WTC11 (cell line): ENCODE results near the gene PDZD2. TPM values are rescaled to one million over a fixed set of nuclear protein-coding genes. Genes with fewer than 3 reads are reported as not detected.

Experiments used
- ATAC-seq: fragments of 200-7000 bp; cut with Tn5 transposase; 2 replicates; pipeline ENCODE4 v1.10.0; 2021; ENCODE audit warnings: mild to moderate bottlenecking, moderate library complexity
- CTCF ChIA-PET: fragments of 300-600 bp; sonication (Branson Sonifier 250); formaldehyde crosslinking; loops from one replicate; lab custom pipeline; 2021; ENCODE audit warnings: antibody characterized with exemption; lab: Charles Lee
- POLR2A ChIA-PET: fragments of 350-600 bp; sonication (Branson Sonifier 250); formaldehyde crosslinking; loops from one replicate; lab custom pipeline; 2021; ENCODE audit warnings: antibody characterized with exemption; lab: Charles Lee
- DNase-seq: peaks from one replicate; pipeline ENCODE4 v3.0.0; 2021; ENCODE audit warnings: low spot score
- H3K27ac Mint-ChIP-seq: 2 replicates; pipeline ENCODE4 v1.8.0; 2021; ENCODE audit warnings: mixed read lengths
- H3K27me3 Mint-ChIP-seq: 2 replicates; pipeline ENCODE4 v1.8.0; 2021; ENCODE audit warnings: low read depth, mild to moderate bottlenecking, moderate library complexity, mixed read lengths
- H3K36me3 Mint-ChIP-seq: 2 replicates; pipeline ENCODE4 v1.8.0; 2021; ENCODE audit warnings: mixed read lengths
- H3K4me1 Mint-ChIP-seq: 2 replicates; pipeline ENCODE4 v1.8.0; 2022; ENCODE audit warnings: mixed read lengths
- H3K4me3 Mint-ChIP-seq: 2 replicates; pipeline ENCODE4 v1.8.0; 2021; ENCODE audit warnings: mild to moderate bottlenecking, moderate library complexity, mixed read lengths
- H3K9me3 Mint-ChIP-seq: 2 replicates; pipeline ENCODE4 v1.8.0; 2021; ENCODE audit warnings: mixed read lengths
- CREB1 ChIP-seq: sonication (generic); formaldehyde crosslinking; IDR thresholded peaks from 2 replicates; pipeline ENCODE4 v1.8.0; 2023; ENCODE audit warnings: mild to moderate bottlenecking, missing genetic modification reagents
- FOXJ3 ChIP-seq: sonication (generic); formaldehyde crosslinking; IDR thresholded peaks from 2 replicates; pipeline ENCODE4 v1.9.0; 2021; ENCODE audit warnings: missing genetic modification reagents, mild to moderate bottlenecking, borderline replicate concordance
- HMGA2 ChIP-seq: fragments of 250-450 bp; sonication (Bioruptor Pico); IDR thresholded peaks from 2 replicates; pipeline ENCODE4 v1.4.0; 2021; ENCODE audit warnings: mild to moderate bottlenecking, moderate library complexity
- JUN ChIP-seq: sonication (generic); formaldehyde crosslinking; IDR thresholded peaks from 2 replicates; pipeline ENCODE4 v1.8.0; 2023; ENCODE audit warnings: mild to moderate bottlenecking, missing genetic modification reagents
- NFE2L1 ChIP-seq: sonication (generic); formaldehyde crosslinking; IDR thresholded peaks from 2 replicates; pipeline ENCODE4 v1.8.1; 2023; ENCODE audit warnings: missing genetic modification reagents
- NR2C2 ChIP-seq: sonication (generic); formaldehyde crosslinking; IDR thresholded peaks from 2 replicates; pipeline ENCODE4 v1.8.0; 2022; ENCODE audit warnings: mild to moderate bottlenecking, missing genetic modification reagents
- NR3C1 ChIP-seq: sonication (generic); formaldehyde crosslinking; conservative IDR thresholded peaks from 2 replicates; pipeline ENCODE4 v1.8.1; 2023; ENCODE audit warnings: low read depth, mild to moderate bottlenecking, missing genetic modification reagents
- TCF7 ChIP-seq: sonication (generic); formaldehyde crosslinking; IDR thresholded peaks from 2 replicates; pipeline ENCODE4 v1.8.0; 2022; ENCODE audit warnings: mild to moderate bottlenecking, low read depth, missing genetic modification reagents, moderate library complexity
- ZBTB21 ChIP-seq: sonication (generic); formaldehyde crosslinking; IDR thresholded peaks from 2 replicates; pipeline ENCODE4 v1.8.1; 2023; ENCODE audit warnings: mild to moderate bottlenecking, missing genetic modification reagents, borderline replicate concordance
- ZNF121 ChIP-seq: sonication (generic); formaldehyde crosslinking; IDR thresholded peaks from 2 replicates; pipeline ENCODE4 v1.8.0; 2023; ENCODE audit warnings: missing genetic modification reagents
- ZNF138 ChIP-seq: sonication (generic); formaldehyde crosslinking; conservative IDR thresholded peaks from 2 replicates; pipeline ENCODE4 v1.8.1; 2022; ENCODE audit warnings: mild to moderate bottlenecking, moderate library complexity, missing genetic modification reagents
- ZNF416 ChIP-seq: fragments of 250-450 bp; sonication (Bioruptor Pico); IDR thresholded peaks from 2 replicates; pipeline ENCODE4 v1.9.0; 2021; ENCODE audit warnings: mild to moderate bottlenecking, inconsistent platforms
- total RNA-seq: library from RNA; stranded (reverse); gene quantifications from 3 replicates; pipeline ENCODE4 v1.2.3, GENCODE V29; 2021
- TF ChIP-seq, protein P1 (sequence below): sonication (generic); formaldehyde crosslinking; IDR thresholded peaks from 2 replicates; pipeline ENCODE4 v1.8.0; 2023; ENCODE audit warnings: missing genetic modification reagents, mild to moderate bottlenecking, borderline replicate concordance
- TF ChIP-seq, protein P2 (sequence below): sonication (generic); formaldehyde crosslinking; IDR thresholded peaks from 2 replicates; pipeline ENCODE4 v1.8.0; 2023; ENCODE audit warnings: missing genetic modification reagents
- TF ChIP-seq, protein P3 (sequence below): sonication (generic); formaldehyde crosslinking; IDR thresholded peaks from 2 replicates; pipeline ENCODE4 v1.8.0; 2022; ENCODE audit warnings: mild to moderate bottlenecking, missing genetic modification reagents
- TF ChIP-seq, protein P4 (sequence below): sonication (generic); formaldehyde crosslinking; IDR thresholded peaks from 2 replicates; pipeline ENCODE4 v1.8.0; 2022; ENCODE audit warnings: mild to moderate bottlenecking, missing genetic modification reagents
- TF ChIP-seq, protein P5 (sequence below): sonication (generic); formaldehyde crosslinking; IDR thresholded peaks from 2 replicates; pipeline ENCODE4 v1.8.1; 2023; ENCODE audit warnings: mild to moderate bottlenecking, missing genetic modification reagents
- TF ChIP-seq, protein P6 (sequence below): fragments of 250-450 bp; sonication (Bioruptor Pico); IDR thresholded peaks from 2 replicates; pipeline ENCODE4 v1.9.0; 2021; ENCODE audit warnings: mild to moderate bottlenecking
- TF ChIP-seq, protein P7 (sequence below): sonication (generic); formaldehyde crosslinking; IDR thresholded peaks from 2 replicates; pipeline ENCODE4 v1.8.1; 2022; ENCODE audit warnings: mild to moderate bottlenecking, moderate library complexity, missing genetic modification reagents
- TF ChIP-seq, protein P8 (sequence below): sonication (generic); formaldehyde crosslinking; IDR thresholded peaks from 2 replicates; pipeline ENCODE4 v1.8.1; 2023; ENCODE audit warnings: mild to moderate bottlenecking, missing genetic modification reagents
- TF ChIP-seq, protein P9 (sequence below): sonication (generic); formaldehyde crosslinking; IDR thresholded peaks from 2 replicates; pipeline ENCODE4 v1.8.0; 2023; ENCODE audit warnings: mild to moderate bottlenecking, missing genetic modification reagents
- TF ChIP-seq, protein P10 (sequence below): sonication (generic); formaldehyde crosslinking; conservative IDR thresholded peaks from 2 replicates; pipeline ENCODE4 v1.8.1; 2022; ENCODE audit warnings: mild to moderate bottlenecking, missing genetic modification reagents

PDZD2 gene
- total RNA-seq, 1 experiment from 2014 or later: 11.4 TPM

DNA sequence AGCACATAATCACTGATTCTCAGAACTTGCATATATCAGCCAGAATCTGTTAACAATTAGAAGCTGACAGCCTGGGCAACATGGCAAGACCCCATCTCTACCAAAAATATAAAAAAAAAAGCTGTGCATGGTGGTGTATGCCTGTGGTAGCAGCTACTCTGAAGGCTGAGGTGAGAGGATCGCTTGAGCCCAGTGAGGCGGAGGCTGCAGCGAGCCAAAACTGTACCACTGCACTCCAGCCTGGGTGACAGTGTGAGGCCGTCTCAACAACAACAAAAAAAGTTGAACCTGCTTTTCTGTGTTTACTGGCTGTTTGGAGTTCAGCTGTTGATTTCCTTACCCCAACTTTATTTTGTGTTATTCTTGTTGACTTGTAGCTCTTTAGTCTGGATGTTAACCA lies 468.4 kb downstream of the PDZD2 start (continued):
- TF ChIP-seq, protein P1, sequence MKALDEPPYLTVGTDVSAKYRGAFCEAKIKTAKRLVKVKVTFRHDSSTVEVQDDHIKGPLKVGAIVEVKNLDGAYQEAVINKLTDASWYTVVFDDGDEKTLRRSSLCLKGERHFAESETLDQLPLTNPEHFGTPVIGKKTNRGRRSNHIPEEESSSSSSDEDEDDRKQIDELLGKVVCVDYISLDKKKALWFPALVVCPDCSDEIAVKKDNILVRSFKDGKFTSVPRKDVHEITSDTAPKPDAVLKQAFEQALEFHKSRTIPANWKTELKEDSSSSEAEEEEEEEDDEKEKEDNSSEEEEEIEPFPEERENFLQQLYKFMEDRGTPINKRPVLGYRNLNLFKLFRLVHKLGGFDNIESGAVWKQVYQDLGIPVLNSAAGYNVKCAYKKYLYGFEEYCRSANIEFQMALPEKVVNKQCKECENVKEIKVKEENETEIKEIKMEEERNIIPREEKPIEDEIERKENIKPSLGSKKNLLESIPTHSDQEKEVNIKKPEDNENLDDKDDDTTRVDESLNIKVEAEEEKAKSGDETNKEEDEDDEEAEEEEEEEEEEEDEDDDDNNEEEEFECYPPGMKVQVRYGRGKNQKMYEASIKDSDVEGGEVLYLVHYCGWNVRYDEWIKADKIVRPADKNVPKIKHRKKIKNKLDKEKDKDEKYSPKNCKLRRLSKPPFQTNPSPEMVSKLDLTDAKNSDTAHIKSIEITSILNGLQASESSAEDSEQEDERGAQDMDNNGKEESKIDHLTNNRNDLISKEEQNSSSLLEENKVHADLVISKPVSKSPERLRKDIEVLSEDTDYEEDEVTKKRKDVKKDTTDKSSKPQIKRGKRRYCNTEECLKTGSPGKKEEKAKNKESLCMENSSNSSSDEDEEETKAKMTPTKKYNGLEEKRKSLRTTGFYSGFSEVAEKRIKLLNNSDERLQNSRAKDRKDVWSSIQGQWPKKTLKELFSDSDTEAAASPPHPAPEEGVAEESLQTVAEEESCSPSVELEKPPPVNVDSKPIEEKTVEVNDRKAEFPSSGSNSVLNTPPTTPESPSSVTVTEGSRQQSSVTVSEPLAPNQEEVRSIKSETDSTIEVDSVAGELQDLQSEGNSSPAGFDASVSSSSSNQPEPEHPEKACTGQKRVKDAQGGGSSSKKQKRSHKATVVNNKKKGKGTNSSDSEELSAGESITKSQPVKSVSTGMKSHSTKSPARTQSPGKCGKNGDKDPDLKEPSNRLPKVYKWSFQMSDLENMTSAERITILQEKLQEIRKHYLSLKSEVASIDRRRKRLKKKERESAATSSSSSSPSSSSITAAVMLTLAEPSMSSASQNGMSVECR (CRISPR knock-in tag): no peak
- TF ChIP-seq ZBTB21 (no peak), FOXJ3 (no peak), JUN (no peak), ZNF121 (no peak), NR2C2 (CRISPR knock-in tag) (no peak), ZNF416 (CRISPR knock-in tag) (no peak), TCF7 (CRISPR knock-in tag) (no peak), NFE2L1 (CRISPR knock-in tag) (no peak)
- TF ChIP-seq, protein P2, sequence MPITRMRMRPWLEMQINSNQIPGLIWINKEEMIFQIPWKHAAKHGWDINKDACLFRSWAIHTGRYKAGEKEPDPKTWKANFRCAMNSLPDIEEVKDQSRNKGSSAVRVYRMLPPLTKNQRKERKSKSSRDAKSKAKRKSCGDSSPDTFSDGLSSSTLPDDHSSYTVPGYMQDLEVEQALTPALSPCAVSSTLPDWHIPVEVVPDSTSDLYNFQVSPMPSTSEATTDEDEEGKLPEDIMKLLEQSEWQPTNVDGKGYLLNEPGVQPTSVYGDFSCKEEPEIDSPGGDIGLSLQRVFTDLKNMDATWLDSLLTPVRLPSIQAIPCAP (CRISPR knock-in tag): no peak
- TF ChIP-seq, protein P3, sequence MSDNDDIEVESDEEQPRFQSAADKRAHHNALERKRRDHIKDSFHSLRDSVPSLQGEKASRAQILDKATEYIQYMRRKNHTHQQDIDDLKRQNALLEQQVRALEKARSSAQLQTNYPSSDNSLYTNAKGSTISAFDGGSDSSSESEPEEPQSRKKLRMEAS (CRISPR knock-in tag): no peak
- TF ChIP-seq, protein P4, sequence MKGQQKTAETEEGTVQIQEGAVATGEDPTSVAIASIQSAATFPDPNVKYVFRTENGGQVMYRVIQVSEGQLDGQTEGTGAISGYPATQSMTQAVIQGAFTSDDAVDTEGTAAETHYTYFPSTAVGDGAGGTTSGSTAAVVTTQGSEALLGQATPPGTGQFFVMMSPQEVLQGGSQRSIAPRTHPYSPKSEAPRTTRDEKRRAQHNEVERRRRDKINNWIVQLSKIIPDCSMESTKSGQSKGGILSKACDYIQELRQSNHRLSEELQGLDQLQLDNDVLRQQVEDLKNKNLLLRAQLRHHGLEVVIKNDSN (CRISPR knock-in tag): no peak
- TF ChIP-seq, protein P5, sequence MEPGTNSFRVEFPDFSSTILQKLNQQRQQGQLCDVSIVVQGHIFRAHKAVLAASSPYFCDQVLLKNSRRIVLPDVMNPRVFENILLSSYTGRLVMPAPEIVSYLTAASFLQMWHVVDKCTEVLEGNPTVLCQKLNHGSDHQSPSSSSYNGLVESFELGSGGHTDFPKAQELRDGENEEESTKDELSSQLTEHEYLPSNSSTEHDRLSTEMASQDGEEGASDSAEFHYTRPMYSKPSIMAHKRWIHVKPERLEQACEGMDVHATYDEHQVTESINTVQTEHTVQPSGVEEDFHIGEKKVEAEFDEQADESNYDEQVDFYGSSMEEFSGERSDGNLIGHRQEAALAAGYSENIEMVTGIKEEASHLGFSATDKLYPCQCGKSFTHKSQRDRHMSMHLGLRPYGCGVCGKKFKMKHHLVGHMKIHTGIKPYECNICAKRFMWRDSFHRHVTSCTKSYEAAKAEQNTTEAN (CRISPR knock-in tag): no peak
- TF ChIP-seq, protein P6, sequence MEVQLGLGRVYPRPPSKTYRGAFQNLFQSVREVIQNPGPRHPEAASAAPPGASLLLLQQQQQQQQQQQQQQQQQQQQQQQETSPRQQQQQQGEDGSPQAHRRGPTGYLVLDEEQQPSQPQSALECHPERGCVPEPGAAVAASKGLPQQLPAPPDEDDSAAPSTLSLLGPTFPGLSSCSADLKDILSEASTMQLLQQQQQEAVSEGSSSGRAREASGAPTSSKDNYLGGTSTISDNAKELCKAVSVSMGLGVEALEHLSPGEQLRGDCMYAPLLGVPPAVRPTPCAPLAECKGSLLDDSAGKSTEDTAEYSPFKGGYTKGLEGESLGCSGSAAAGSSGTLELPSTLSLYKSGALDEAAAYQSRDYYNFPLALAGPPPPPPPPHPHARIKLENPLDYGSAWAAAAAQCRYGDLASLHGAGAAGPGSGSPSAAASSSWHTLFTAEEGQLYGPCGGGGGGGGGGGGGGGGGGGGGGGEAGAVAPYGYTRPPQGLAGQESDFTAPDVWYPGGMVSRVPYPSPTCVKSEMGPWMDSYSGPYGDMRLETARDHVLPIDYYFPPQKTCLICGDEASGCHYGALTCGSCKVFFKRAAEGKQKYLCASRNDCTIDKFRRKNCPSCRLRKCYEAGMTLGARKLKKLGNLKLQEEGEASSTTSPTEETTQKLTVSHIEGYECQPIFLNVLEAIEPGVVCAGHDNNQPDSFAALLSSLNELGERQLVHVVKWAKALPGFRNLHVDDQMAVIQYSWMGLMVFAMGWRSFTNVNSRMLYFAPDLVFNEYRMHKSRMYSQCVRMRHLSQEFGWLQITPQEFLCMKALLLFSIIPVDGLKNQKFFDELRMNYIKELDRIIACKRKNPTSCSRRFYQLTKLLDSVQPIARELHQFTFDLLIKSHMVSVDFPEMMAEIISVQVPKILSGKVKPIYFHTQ (CRISPR knock-in tag): no peak
- TF ChIP-seq, protein P7, sequence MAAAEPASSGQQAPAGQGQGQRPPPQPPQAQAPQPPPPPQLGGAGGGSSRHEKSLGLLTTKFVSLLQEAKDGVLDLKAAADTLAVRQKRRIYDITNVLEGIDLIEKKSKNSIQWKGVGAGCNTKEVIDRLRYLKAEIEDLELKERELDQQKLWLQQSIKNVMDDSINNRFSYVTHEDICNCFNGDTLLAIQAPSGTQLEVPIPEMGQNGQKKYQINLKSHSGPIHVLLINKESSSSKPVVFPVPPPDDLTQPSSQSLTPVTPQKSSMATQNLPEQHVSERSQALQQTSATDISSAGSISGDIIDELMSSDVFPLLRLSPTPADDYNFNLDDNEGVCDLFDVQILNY: no peak
- TF ChIP-seq, all 79 proteins: peak for 0

DNA sequence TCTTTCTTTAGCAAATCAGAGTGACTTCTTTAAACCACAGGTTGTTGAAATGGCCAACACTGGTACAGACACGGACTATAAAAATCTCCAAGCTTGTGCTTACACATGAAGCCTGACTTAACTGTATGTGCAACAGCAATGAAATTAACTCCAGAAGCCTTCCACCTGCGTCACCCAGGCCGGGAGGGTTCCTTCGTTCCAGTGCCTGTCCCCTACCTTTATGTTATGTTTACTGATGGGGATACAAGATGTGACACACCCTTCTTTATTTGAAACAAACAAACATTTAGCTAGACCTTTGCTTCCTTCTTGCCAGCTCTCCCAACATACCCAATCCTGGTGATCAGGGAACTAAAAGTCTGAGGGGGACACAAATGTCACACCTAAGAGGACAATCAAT lies 469.2 kb downstream of the PDZD2 start:
- CTCF ChIA-PET: interaction anchor here (1.2 kb wide), 1 partner anchor 11 kb away, joined by 3 read pairs; no protein-coding TSS in a partner anchor
- ATAC-seq: no peak
- Mint-ChIP-seq H3K4me1 (no peaks in the 10 kb centered on the region), H3K4me3 (no peak overlapping the region), H3K27ac (no peak overlapping the region), H3K9me3 (peaks cover 10% of the 10 kb centered on the region), H3K27me3 (no peaks in the 10 kb centered on the region), H3K36me3 (peaks cover 68% of the 10 kb centered on the region)
- POLR2A ChIA-PET: no interaction called here
- DNase-seq: no peak
- no peak for TF ChIP-seq CREB1 (CRISPR knock-in tag)
- TF ChIP-seq ZNF138: no peak
- no peak for TF ChIP-seq HMGA2 (CRISPR knock-in tag)
- TF ChIP-seq, protein P8, sequence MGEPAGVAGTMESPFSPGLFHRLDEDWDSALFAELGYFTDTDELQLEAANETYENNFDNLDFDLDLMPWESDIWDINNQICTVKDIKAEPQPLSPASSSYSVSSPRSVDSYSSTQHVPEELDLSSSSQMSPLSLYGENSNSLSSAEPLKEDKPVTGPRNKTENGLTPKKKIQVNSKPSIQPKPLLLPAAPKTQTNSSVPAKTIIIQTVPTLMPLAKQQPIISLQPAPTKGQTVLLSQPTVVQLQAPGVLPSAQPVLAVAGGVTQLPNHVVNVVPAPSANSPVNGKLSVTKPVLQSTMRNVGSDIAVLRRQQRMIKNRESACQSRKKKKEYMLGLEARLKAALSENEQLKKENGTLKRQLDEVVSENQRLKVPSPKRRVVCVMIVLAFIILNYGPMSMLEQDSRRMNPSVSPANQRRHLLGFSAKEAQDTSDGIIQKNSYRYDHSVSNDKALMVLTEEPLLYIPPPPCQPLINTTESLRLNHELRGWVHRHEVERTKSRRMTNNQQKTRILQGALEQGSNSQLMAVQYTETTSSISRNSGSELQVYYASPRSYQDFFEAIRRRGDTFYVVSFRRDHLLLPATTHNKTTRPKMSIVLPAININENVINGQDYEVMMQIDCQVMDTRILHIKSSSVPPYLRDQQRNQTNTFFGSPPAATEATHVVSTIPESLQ: no peak
- TF ChIP-seq, protein P9, sequence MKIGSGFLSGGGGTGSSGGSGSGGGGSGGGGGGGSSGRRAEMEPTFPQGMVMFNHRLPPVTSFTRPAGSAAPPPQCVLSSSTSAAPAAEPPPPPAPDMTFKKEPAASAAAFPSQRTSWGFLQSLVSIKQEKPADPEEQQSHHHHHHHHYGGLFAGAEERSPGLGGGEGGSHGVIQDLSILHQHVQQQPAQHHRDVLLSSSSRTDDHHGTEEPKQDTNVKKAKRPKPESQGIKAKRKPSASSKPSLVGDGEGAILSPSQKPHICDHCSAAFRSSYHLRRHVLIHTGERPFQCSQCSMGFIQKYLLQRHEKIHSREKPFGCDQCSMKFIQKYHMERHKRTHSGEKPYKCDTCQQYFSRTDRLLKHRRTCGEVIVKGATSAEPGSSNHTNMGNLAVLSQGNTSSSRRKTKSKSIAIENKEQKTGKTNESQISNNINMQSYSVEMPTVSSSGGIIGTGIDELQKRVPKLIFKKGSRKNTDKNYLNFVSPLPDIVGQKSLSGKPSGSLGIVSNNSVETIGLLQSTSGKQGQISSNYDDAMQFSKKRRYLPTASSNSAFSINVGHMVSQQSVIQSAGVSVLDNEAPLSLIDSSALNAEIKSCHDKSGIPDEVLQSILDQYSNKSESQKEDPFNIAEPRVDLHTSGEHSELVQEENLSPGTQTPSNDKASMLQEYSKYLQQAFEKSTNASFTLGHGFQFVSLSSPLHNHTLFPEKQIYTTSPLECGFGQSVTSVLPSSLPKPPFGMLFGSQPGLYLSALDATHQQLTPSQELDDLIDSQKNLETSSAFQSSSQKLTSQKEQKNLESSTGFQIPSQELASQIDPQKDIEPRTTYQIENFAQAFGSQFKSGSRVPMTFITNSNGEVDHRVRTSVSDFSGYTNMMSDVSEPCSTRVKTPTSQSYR: no peak
- TF ChIP-seq, protein P10, sequence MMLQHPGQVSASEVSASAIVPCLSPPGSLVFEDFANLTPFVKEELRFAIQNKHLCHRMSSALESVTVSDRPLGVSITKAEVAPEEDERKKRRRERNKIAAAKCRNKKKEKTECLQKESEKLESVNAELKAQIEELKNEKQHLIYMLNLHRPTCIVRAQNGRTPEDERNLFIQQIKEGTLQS (CRISPR knock-in tag): no peak
- no peak for TF ChIP-seq NR3C1 (CRISPR knock-in tag)
